Urinary bladder (tissue), 4 donors: Measurements from ENCODE around the gene VPS37B. TPM values are rescaled to one million over a fixed set of nuclear protein-coding genes. Genes with fewer than 3 reads are reported as not detected.

Experiments
- DNase-seq: peaks from one replicate; pipeline ENCODE4 v3.0.0-alpha.2; 2015; ENCODE audit errors: extremely low spot score
- H3K27ac ChIP-seq: one replicate; pipeline ENCODE4 v1.5.1; 2013; ENCODE audit warnings: low read depth, mild to moderate bottlenecking, moderate library complexity
- H3K36me3 ChIP-seq: one replicate; pipeline ENCODE4 v1.6.1; 2013; ENCODE audit warnings: mild to moderate bottlenecking, moderate library complexity; ENCODE audit not compliant: insufficient read depth
- H3K4me1 ChIP-seq: one replicate; pipeline ENCODE4 v1.6.1; 2013; ENCODE audit warnings: mild to moderate bottlenecking, moderate library complexity; ENCODE audit not compliant: insufficient read depth
- H3K4me3 ChIP-seq: one replicate; pipeline ENCODE4 v1.5.1; 2013; ENCODE audit warnings: low read depth, low read length
- WGBS: extraction: QIAGEN DNeasy Blood & Tissue Kit; methylation state at CpG from one replicate; pipeline ENCODE4 v1.1.7; 2013; 5-methylcytosine and 5-hydroxymethylcytosine counted together
- polyA plus RNA-seq: library from polyadenylated mRNA; stranded (reverse); fragments of 200-250 nt; gene quantifications from one replicate; pipeline ENCODE4 v1.2.3, GENCODE V29; 2013
- total RNA-seq: library from RNA; depleted of rRNA; stranded (reverse); fragments of >200 nt; gene quantifications from one replicate; pipeline ENCODE4 v1.2.3, GENCODE V29; 2014
- donor health status: healthy with polysubstance abuse.
- donor health status: healthy.

Gene VPS37B
- total and polyA plus RNA-seq, 2 donors = 18.9 to 25.2 TPM

DNA sequence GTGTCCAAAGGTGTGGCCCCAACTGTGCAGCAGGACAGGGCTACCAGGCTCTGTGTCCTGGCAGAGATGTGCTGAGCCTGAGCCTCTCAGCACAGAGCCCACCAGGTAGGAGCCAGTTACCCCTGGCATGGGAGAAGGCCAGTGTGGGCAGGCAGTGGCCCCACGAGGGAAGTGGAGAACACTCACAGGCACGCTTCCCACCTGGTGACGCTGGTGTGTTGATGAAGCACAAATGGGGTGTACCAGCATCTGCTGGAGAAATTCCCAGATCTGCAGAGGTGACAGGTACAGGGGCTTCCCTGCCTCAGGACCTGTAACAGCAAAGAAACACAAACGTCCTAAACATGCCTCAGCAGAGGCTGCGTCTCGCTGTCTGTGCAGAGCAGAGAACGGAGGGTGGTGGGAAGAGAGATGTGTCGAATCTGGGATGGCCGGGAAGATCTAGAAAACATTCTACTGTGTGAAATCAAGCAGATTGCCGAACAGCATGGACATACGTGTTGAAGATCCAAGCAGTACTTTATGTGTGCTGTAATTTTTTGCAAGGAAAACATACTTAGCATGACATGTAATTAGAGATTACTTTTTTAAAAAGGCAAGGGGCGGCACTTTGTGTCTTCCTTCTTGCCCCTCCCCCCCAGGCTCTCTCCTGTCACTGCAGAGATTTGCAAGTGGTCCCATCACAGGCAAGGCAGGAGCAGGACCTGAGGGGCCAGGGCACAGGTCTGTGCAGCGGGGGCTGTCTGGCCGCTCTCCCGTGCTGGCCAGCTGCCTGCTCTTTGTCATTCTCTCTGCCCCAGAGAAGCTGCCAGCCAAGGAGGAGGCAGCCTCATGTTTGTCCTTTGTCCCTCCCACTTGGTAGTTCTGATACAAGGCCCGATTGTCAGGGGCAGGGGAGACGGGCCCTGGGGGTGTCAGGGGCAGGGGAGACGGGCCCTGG lies 43.3 kb downstream of the VPS37B start:
- WGBS = 41% methylated on average over 18 of the region's 18 CpGs
- H3K4me3 ChIP-seq = no peak overlapping the region

GRCh38 chr12:122851820-122852219 lies 44.1 kb downstream of the VPS37B start:
- Histone ChIP-seq H3K36me3 (peaks cover 2% of the 10 kb centered on the region), H3K4me3 (no peak overlapping the region), H3K4me1 (no peaks in the 10 kb centered on the region), H3K27ac (no peak overlapping the region)
- WGBS = 70% methylated on average over 5 of the region's 5 CpGs
- DNase-seq = no peak

More for the DNA sequence above, 43.3 kb downstream of the VPS37B start:
- Histone ChIP-seq H3K4me1 (no peaks in the 10 kb centered on the region), H3K27ac (peak overlapping the region; percentile 67), H3K36me3 (peaks cover 2% of the 10 kb centered on the region)
- DNase-seq = no peak

GRCh38 chr12:122850695-122851350 lies 45.1 kb downstream of the VPS37B start:
- H3K27ac ChIP-seq = no peak overlapping the region
- H3K4me1 ChIP-seq = no peaks in the 10 kb centered on the region
- no peak for DNase-seq
- H3K4me3 ChIP-seq = no peak overlapping the region
- 89% methylated on average over 27 of the region's 27 CpGs for WGBS
- H3K36me3 ChIP-seq = no peaks in the 10 kb centered on the region

GRCh38 chr12:122850048-122850445 lies 45.9 kb downstream of the VPS37B start:
- no peak overlapping the region for H3K4me3 ChIP-seq
- DNase-seq = no peak
- H3K4me1 ChIP-seq = no peaks in the 10 kb centered on the region
- H3K27ac ChIP-seq = no peak overlapping the region
- no peaks in the 10 kb centered on the region for H3K36me3 ChIP-seq
- WGBS = 93% methylated on average over 14 of the region's 14 CpGs

DNA sequence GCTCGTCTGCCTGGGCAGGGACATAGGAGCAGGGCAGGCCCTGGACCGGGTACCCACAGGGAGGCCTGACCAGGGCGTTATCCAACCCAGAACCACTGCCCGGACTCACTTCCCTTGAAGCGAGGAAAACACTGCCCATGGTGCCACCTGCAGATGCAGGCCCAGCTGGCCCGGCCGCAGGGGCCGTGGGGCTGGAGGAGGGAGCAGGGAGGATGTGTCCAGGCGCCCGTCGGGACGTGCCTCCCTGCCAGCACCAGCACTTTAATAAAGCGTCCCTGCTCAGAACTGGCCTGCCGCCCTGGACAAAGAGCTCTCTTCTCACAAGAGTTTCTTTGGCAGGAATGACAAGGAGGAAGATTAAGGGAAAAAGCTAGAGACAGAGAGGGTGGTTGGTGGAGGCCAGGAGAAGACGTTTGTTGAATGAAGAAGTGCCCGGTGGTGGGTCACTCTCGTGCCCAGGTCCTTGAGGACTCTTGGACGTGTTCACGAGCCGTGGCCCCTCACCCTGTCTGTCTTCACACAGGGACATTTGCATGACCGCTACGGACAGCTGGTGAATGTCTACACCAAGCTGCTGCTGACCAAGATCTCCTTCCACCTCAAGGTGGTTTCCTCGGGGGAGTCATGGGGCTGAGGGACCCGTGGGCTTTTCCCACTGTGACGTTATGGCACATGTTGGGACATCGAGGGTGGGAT lies 46.4 kb downstream of the VPS37B start:
- DNase-seq = no peak
- H3K4me1 ChIP-seq = no peaks in the 10 kb centered on the region
- H3K4me3 ChIP-seq = no peak overlapping the region
- H3K27ac ChIP-seq = no peak overlapping the region
- H3K36me3 ChIP-seq = no peaks in the 10 kb centered on the region
- 86% methylated on average over 26 of the region's 26 CpGs for WGBS

DNA sequence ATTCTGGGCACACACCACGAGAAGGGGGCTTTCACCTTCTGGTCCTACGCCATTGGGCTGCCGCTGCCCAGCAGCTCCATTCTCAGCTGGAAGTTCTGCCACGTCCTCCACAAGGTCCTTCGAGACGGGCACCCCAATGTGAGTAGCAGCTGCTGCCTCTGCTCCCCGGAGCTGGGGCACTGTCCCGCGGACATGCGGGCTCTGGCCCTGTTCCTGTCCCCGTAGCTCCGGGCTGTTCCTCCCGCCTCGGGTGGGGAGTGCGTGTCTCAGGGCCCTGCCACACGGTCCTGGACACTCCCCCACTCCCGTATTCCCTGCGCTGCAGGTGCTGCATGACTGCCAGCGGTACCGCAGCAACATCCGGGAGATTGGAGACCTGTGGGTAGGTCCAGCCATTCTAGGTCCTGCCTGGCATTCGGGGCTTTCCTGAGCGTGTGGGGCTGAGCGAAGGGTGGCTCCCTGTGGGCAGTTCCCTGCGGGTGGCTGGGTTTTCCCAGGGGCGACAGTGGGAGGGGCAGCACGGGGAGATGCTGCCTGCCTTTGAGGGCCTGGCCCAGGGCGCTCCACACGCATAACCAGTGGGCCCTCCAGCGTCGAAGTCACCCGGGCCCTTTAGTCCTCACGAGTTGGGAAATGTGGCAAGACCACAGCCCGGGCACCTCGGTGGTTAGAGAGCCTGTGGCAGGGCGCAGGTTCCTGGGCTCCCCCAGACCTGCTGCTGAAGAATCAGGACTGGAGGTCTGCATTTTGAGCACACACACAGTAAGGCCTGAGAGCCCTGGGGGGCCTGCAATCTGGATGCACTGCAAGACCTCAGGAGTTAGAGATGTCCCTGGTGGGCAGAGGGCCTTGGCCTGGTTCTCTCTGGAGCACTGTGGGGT lies 47.2 kb downstream of the VPS37B start:
- H3K27ac ChIP-seq = no peak overlapping the region
- H3K36me3 ChIP-seq = no peaks in the 10 kb centered on the region
- no peaks in the 10 kb centered on the region for H3K4me1 ChIP-seq
- no peak overlapping the region for H3K4me3 ChIP-seq
- DNase-seq = no peak
- WGBS = 87% methylated on average over 36 of the region's 36 CpGs

DNA sequence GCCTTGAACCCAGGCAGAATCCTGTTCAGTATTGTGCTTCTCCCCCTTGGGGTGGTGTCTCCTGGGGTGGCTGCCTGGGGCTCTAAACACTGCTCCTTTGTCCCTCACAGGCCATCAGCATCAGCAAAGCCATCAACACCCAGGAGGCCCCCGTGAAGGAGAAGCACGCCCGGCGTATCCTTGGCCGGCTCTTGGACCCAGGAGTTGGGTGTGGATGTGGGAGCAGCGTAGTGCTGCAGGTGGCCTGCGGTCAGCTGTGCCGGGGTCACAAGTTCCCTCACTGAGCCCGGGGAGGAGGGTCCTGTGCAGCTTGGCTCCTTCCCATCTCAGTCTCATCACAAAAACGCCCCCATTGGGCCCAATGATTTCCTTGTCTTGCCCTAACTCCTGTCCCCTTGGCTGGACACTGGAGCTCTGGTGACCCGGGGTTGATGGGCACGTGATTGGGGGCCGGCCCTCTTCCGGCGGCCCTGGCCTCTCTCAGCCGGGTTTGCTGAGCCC lies 48.0 kb downstream of the VPS37B start:
- DNase-seq = no peak
- WGBS = 85% methylated on average over 16 of the region's 16 CpGs
- Histone ChIP-seq H3K4me3 (no peak overlapping the region), H3K36me3 (no peaks in the 10 kb centered on the region), H3K4me1 (no peaks in the 10 kb centered on the region), H3K27ac (no peak overlapping the region)

DNA sequence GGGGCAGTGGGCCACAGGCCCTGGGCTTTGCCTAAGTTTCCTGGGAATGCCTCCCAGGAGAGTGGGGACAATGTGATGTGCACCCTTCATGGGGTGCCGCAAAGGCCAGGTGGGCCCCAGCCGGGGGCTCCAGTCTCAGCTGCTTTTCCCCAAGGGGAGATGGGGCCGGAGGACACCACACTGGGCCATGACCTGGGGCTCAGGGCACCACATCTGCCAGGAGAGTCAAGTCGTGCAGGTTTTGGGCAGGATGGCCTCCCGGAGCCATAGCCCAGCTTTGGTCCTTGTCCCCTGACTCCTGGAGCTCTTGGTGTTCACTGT lies 48.4 kb downstream of the VPS37B start:
- no peaks in the 10 kb centered on the region for H3K36me3 ChIP-seq
- H3K4me1 ChIP-seq = no peaks in the 10 kb centered on the region
- H3K4me3 ChIP-seq = no peak overlapping the region
- no peak overlapping the region for H3K27ac ChIP-seq
- no peak for DNase-seq
- 89% methylated on average over 5 of the region's 5 CpGs for WGBS

- H3K4me3 ChIP-seq = no peak overlapping the region
- no peaks in the 10 kb centered on the region for H3K36me3 ChIP-seq
- H3K4me1 ChIP-seq = no peaks in the 10 kb centered on the region
- H3K27ac ChIP-seq = no peak overlapping the region
- DNase-seq = no peak
- WGBS = 78% methylated on average over 27 of the region's 27 CpGs
Observed at GRCh38 chr12:122846622-122847515, 49.1 kb downstream of the VPS37B start.

GRCh38 chr12:122845865-122846621 lies 49.9 kb downstream of the VPS37B start:
- H3K4me3 ChIP-seq = no peak overlapping the region
- no peaks in the 10 kb centered on the region for H3K36me3 ChIP-seq
- no peak for DNase-seq
- no peaks in the 10 kb centered on the region for H3K4me1 ChIP-seq
- no peak overlapping the region for H3K27ac ChIP-seq
- 77% methylated on average over 14 of the region's 14 CpGs for WGBS

- no peaks in the 10 kb centered on the region for H3K4me1 ChIP-seq
- no peak overlapping the region for H3K27ac ChIP-seq
Observed at GRCh38 chr12:122845041-122845864, 50.7 kb downstream of the VPS37B start.

More at GRCh38 chr12:122845041-122845864, 50.7 kb downstream of the VPS37B start:
- no peak for DNase-seq
- Histone ChIP-seq H3K4me3 (no peak overlapping the region), H3K36me3 (no peaks in the 10 kb centered on the region)
- 85% methylated on average over 30 of the region's 30 CpGs for WGBS
